Heart left ventricle (tissue), 13 donors: Measurements from ENCODE around the gene IGF1R.

Experiments
- POLR2A ChIP-seq, 2 donors: fragments of 450-650 bp; IDR thresholded peaks; one replicate each; pipeline ENCODE4 v1.6.1; 2017; ENCODE audit warnings: antibody characterized with exemption in 2 of 2, mild to moderate bottlenecking in 2 of 2, moderate library complexity in 2 of 2
- TF ChIP-seq, protein P1 (sequence below), 12 donors: fragments of 200-600 bp; sonication (generic) in 4 of 12; IDR thresholded peaks; one replicate each; pipeline versions ENCODE4 v1.5.0 to v1.8.0; 2018 to 2022; ENCODE audit warnings: antibody characterized with exemption in 12 of 12, mild to moderate bottlenecking in 5 of 12
- donor health status: ischemic (EF 13 %, LVEDD 7.1; RV severe dilation, severe dysfunction).
- donor health status: DM: no; HTN: yes; CAD: no.
- donor health status: DM: no; HTN: no; CAD: no.
- donor health status: ischemic (EF 25% LVEDD 6.9; RV normal size, moderate dysfunction).
- donor health status: ischemic (EF 25% LVEDD 5.7; RV mildly dilated, moderate dysfunction).
- donor health status: ischemic (EF 35%, LVEDD 5.7; RV mildly dilated, moderate dysfunction).
- donor health status: nonischemic (EF 11% LVEDD 7.7; RV severe dilation, severe dysfunction).
- donor health status: DM: yes; HTN: yes; CAD: no.
- donor health status: PGD.
- donor health status: ischemic (EF 29% LVEDD 5.4; RV normal size, mild dysfunction).
- donor health status: nonischemic (EF 23%, LVEDD 6.1; RV moderate dilation, normal function).

DNA sequence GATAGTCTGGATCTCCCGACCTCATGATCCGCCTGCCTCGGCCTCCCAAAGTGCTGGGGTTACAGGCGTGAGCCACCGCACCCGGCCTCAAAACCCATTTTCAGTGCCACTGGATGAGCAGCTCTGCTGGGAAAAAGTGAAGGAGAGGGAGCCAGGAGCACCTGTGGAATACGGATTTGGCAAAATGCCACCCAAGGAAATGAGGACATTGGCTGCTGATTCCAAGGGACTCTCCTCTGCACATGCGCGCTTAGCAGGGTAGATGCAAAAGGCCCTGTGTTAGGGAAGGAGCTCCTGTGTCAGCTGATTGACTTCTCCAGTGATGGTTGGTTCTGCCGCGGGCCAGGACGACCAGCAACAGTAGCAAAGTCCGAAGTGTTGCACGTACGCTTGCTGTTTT, 43.4 kb upstream of the IGF1R start:
- TF ChIP-seq, protein P1, sequence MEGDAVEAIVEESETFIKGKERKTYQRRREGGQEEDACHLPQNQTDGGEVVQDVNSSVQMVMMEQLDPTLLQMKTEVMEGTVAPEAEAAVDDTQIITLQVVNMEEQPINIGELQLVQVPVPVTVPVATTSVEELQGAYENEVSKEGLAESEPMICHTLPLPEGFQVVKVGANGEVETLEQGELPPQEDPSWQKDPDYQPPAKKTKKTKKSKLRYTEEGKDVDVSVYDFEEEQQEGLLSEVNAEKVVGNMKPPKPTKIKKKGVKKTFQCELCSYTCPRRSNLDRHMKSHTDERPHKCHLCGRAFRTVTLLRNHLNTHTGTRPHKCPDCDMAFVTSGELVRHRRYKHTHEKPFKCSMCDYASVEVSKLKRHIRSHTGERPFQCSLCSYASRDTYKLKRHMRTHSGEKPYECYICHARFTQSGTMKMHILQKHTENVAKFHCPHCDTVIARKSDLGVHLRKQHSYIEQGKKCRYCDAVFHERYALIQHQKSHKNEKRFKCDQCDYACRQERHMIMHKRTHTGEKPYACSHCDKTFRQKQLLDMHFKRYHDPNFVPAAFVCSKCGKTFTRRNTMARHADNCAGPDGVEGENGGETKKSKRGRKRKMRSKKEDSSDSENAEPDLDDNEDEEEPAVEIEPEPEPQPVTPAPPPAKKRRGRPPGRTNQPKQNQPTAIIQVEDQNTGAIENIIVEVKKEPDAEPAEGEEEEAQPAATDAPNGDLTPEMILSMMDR (IDR thresholded peaks at IDR 0.05) = no peak
- TF ChIP-seq POLR2A (IDR thresholded peaks at IDR 0.05) = no peak
